NB4 (cell line): ENCODE results near the gene AIFM2.
"Not testable (repeated sequence)": the region's sequence is repeated elsewhere in the genome, so short reads cannot be mapped to it uniquely, and the experiment has no call there.

ENCODE experiments used
- DNase-seq: peaks from one replicate; pipeline ENCODE4 v3.0.0; 2010; ENCODE audit warnings: low read depth
- H3K4me3 ChIP-seq: one replicate; pipeline ENCODE4 v1.5.1; 2011; ENCODE audit warnings: mild to moderate bottlenecking, low read depth, low read length, moderate library complexity
- CTCF ChIP-seq: IDR thresholded peaks from one replicate; pipeline ENCODE4 v1.5.1; 2012; ENCODE audit warnings: low read depth, low read length
- MAX ChIP-seq: IDR thresholded peaks from 2 replicates; pipeline ENCODE4 v1.6.1; 2011; ENCODE audit warnings: low read depth, low read length
- MYC ChIP-seq: IDR thresholded peaks from 2 replicates; pipeline ENCODE4 v1.6.1; 2011; ENCODE audit warnings: low read depth, low read length
- POLR2A ChIP-seq: IDR thresholded peaks from 2 replicates; pipeline ENCODE4 v1.6.1; 2011; ENCODE audit warnings: mild to moderate bottlenecking; ENCODE audit not compliant: insufficient read length; ENCODE audit errors: extremely low read depth

AIFM2 gene

GRCh38 chr10:70109064-70109729, 23.4 kb downstream of the AIFM2 start:
- TF ChIP-seq POLR2A = no peak
- no peak for TF ChIP-seq MAX
- no peak for TF ChIP-seq CTCF
- no peak for TF ChIP-seq MYC
- no peak for DNase-seq
- no peak overlapping the region for H3K4me3 ChIP-seq

- peak; percentile 71 for TF ChIP-seq CTCF
- no peak for TF ChIP-seq POLR2A
- peak; percentile 27; the same call in 1 of the 2 replicates for TF ChIP-seq MAX
- TF ChIP-seq MYC = 0 out of 2 replicates have a peak, but pooled peaks have one; percentile 10
- H3K4me3 ChIP-seq = no peak overlapping the region
- peak; percentile 64 for DNase-seq
These were observed 25.4 kb downstream of the AIFM2 start for GRCh38 chr10:70106958-70107791.

- no peak overlapping the region for H3K4me3 ChIP-seq
- TF ChIP-seq MYC = no peak
- no peak for TF ChIP-seq POLR2A
- no peak for TF ChIP-seq MAX
- no peak for TF ChIP-seq CTCF
- no peak for DNase-seq
These were observed 31.0 kb downstream of the AIFM2 start for GRCh38 chr10:70101668-70102067.

- not testable (repeated sequence) for H3K4me3 ChIP-seq, DNase-seq
These were observed 31.5 kb downstream of the AIFM2 start for GRCh38 chr10:70101068-70101562.

GRCh38 chr10:70098271-70098670, 34.4 kb downstream of the AIFM2 start:
- TF ChIP-seq POLR2A = no peak
- no peak for DNase-seq
- no peak overlapping the region for H3K4me3 ChIP-seq

- H3K4me3 ChIP-seq = no peak overlapping the region
- DNase-seq = no peak
- TF ChIP-seq MYC (no peak), MAX (no peak), POLR2A (no peak), CTCF (no peak)
These were observed 35.2 kb downstream of the AIFM2 start for GRCh38 chr10:70097459-70097858.
